22Rv1 (cell line): ENCODE data around the gene TMEM61.
"Not testable (repeated sequence)": the region's sequence is repeated elsewhere in the genome, so short reads cannot be mapped to it uniquely, and the experiment has no call there.

ENCODE experiments used
- CTCF ChIP-seq: fragments of 450-650 bp; IDR thresholded peaks from 2 replicates; pipeline ENCODE4 v1.5.1; 2017; ENCODE audit warnings: mild to moderate bottlenecking
- ZFX ChIP-seq: fragments of 450-650 bp; IDR thresholded peaks from 2 replicates; pipeline ENCODE4 v1.6.1; 2017; ENCODE audit warnings: antibody characterized with exemption, borderline replicate concordance

DNA sequence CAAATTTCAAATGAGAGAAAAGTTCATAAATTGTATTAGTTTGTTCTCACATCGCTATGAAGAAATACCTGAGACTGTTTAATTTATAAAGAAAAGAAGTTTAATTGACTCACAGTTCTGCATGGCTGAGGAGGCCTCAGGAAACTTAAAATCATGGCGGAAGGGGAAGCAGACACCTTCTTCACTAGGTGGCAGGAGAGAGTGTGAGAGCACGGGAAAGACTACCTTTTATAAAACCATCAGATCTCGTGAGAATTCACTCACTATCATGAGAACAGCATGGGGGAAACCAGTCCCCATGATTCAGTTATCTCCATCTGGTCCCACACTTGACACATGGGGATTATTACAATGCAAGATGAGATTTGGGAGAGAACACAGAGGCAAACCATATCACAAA lies 41.5 kb upstream of the TMEM61 start:
- peak; percentile 53 for TF ChIP-seq CTCF
- not testable (repeated sequence) for TF ChIP-seq ZFX
